H9 (cell line): ENCODE data around the gene MSI2. TPM values are rescaled to one million over a fixed set of nuclear protein-coding genes. Genes with fewer than 3 reads are reported as not detected.

Experiments used
- DNase-seq: peaks from one replicate; pipeline ENCODE4 v3.0.0-alpha.2; 2017
- H2AFZ ChIP-seq: one replicate; pipeline ENCODE4 v1.6.1; 2013; ENCODE audit warnings: mild to moderate bottlenecking, low read length, control low read depth, moderate library complexity
- H2AK5ac ChIP-seq: 2 replicates; pipeline ENCODE4 v1.6.1; 2013; ENCODE audit warnings: low read length, control low read depth, mixed read lengths; ENCODE audit not compliant: insufficient read length
- H2BK120ac ChIP-seq: one replicate; pipeline ENCODE4 v1.6.1; 2013; ENCODE audit warnings: low read depth, mild to moderate bottlenecking, low read length, control low read depth, inconsistent platforms; ENCODE audit not compliant: poor library complexity, severe bottlenecking
- H2BK12ac ChIP-seq: 2 replicates; pipeline ENCODE4 v1.6.1; 2013; ENCODE audit warnings: low read length, control low read depth, mixed read lengths, low read depth; ENCODE audit not compliant: insufficient read length
- H2BK15ac ChIP-seq: 2 replicates; pipeline ENCODE4 v1.6.1; 2013; ENCODE audit warnings: low read depth, low read length, control low read depth
- H2BK20ac ChIP-seq: one replicate; pipeline ENCODE4 v1.6.1; 2013; ENCODE audit warnings: low read depth, mild to moderate bottlenecking, low read length, control low read depth, inconsistent platforms; ENCODE audit not compliant: poor library complexity, severe bottlenecking
- H2BK5ac ChIP-seq: 2 replicates; pipeline ENCODE4 v1.6.1; 2013; ENCODE audit warnings: low read length, control low read depth, mixed read lengths; ENCODE audit not compliant: insufficient read length
- H3K14ac ChIP-seq: 2 replicates; pipeline ENCODE4 v1.6.1; 2013; ENCODE audit warnings: low read length, control low read depth; ENCODE audit not compliant: insufficient read depth
- H3K18ac ChIP-seq: 2 replicates; pipeline ENCODE4 v1.6.1; 2013; ENCODE audit warnings: low read depth, mild to moderate bottlenecking, mixed read lengths, low read length, control low read depth; ENCODE audit not compliant: insufficient read length
- H3K23ac ChIP-seq: 2 replicates; pipeline ENCODE4 v1.6.1; 2013; ENCODE audit warnings: low read length, control low read depth, mixed read lengths, low read depth; ENCODE audit not compliant: insufficient read length
- H3K23me2 ChIP-seq: 2 replicates; pipeline ENCODE4 v1.6.1; 2013; ENCODE audit warnings: low read depth, mild to moderate bottlenecking, mixed read lengths, low read length, control low read depth; ENCODE audit not compliant: insufficient read length, poor library complexity, severe bottlenecking
- H3K27ac ChIP-seq: 2 replicates; pipeline ENCODE4 v1.5.1; 2013; ENCODE audit warnings: low read length, control low read depth, mixed read lengths, low read depth; ENCODE audit not compliant: insufficient read length
- H3K27me3 ChIP-seq: 2 replicates; pipeline ENCODE4 v1.6.1; 2013; ENCODE audit warnings: low read length, control low read depth, inconsistent platforms; ENCODE audit not compliant: insufficient read depth
- H3K4ac ChIP-seq: 2 replicates; pipeline ENCODE4 v1.6.1; 2013; ENCODE audit warnings: low read depth, mild to moderate bottlenecking, control low read depth, inconsistent platforms, low read length, moderate library complexity
- H3K4me1 ChIP-seq: 2 replicates; pipeline ENCODE4 v1.6.1; 2013; ENCODE audit warnings: low read length, control low read depth, inconsistent platforms; ENCODE audit not compliant: insufficient read depth
- H3K4me2 ChIP-seq: 2 replicates; pipeline ENCODE4 v1.6.1; 2013; ENCODE audit warnings: low read length, control low read depth, mixed read lengths; ENCODE audit not compliant: insufficient read length, insufficient read depth
- H3K56ac ChIP-seq: 2 replicates; pipeline ENCODE4 v1.6.1; 2013; ENCODE audit warnings: low read depth, mild to moderate bottlenecking, mixed read lengths, low read length, control low read depth; ENCODE audit not compliant: insufficient read length
- H3K79me1 ChIP-seq: 2 replicates; pipeline ENCODE4 v1.6.1; 2013; ENCODE audit warnings: low read depth, mild to moderate bottlenecking, moderate library complexity, low read length, control low read depth, inconsistent platforms; ENCODE audit not compliant: insufficient read depth, poor library complexity, severe bottlenecking
- H3K79me2 ChIP-seq: 2 replicates; pipeline ENCODE4 v1.6.1; 2013; ENCODE audit warnings: low read length, control low read depth, inconsistent platforms; ENCODE audit not compliant: insufficient read depth
- H3K9ac ChIP-seq: 2 replicates; pipeline ENCODE4 v1.6.1; 2013; ENCODE audit warnings: low read length, control low read depth, mixed read lengths; ENCODE audit not compliant: insufficient read length; ENCODE audit errors: extremely low read depth
- H3K9me3 ChIP-seq: one replicate; pipeline ENCODE4 v1.6.1; 2013; ENCODE audit warnings: low read depth, low read length, inconsistent platforms; ENCODE audit not compliant: control insufficient read depth
- H3T11ph ChIP-seq: one replicate; pipeline ENCODE4 v1.6.1; 2013; ENCODE audit warnings: mild to moderate bottlenecking, low read length, control low read depth, inconsistent platforms
- H4K20me1 ChIP-seq: one replicate; pipeline ENCODE4 v1.6.1; 2013; ENCODE audit not compliant: control insufficient read depth, insufficient read length, insufficient read depth
- H4K5ac ChIP-seq: 2 replicates; pipeline ENCODE4 v1.6.1; 2013; ENCODE audit warnings: low read depth, mild to moderate bottlenecking, mixed read lengths, low read length, control low read depth; ENCODE audit not compliant: insufficient read length
- H4K8ac ChIP-seq: replicated peaks from 2 replicates; pipeline ENCODE4 v1.6.1; 2013; ENCODE audit warnings: low read length, control low read depth, mixed read lengths, low read depth; ENCODE audit not compliant: insufficient read length
- H4K91ac ChIP-seq: 2 replicates; pipeline ENCODE4 v1.6.1; 2013; ENCODE audit warnings: low read depth, mild to moderate bottlenecking, moderate library complexity, mixed read lengths, low read length, control low read depth; ENCODE audit not compliant: insufficient read length
- H3K27ac Mint-ChIP-seq, 3 experiments: 2 replicates in 2 of 3; 3 replicates in 1 of 3; pipeline ENCODE4 v1.8.0; 2020 to 2021; ENCODE audit warnings: mixed read lengths in 3 of 3, mild to moderate bottlenecking in 1 of 3, moderate library complexity in 1 of 3
- H3K27me3 Mint-ChIP-seq: 2 replicates; pipeline ENCODE4 v1.8.0; 2021; ENCODE audit warnings: low read depth, mild to moderate bottlenecking, moderate library complexity, mixed read lengths
- H3K36me3 Mint-ChIP-seq, 3 experiments: 2 replicates in 2 of 3; 3 replicates in 1 of 3; pipeline ENCODE4 v1.8.0; 2020 to 2021; ENCODE audit warnings: low read depth in 3 of 3, mixed read lengths in 3 of 3; ENCODE audit not compliant: insufficient read depth in 1 of 3
- H3K4me1 Mint-ChIP-seq, 2 experiments: 2 replicates each; pipeline ENCODE4 v1.8.0; 2020; ENCODE audit warnings: mixed read lengths in 2 of 2
- H3K4me3 Mint-ChIP-seq, 2 experiments: 2 replicates in 1 of 2; 3 replicates in 1 of 2; pipeline ENCODE4 v1.8.0; 2020 to 2021; ENCODE audit warnings: mild to moderate bottlenecking in 2 of 2, mixed read lengths in 2 of 2, moderate library complexity in 1 of 2
- H3K9me3 Mint-ChIP-seq, 2 experiments: 2 replicates in 1 of 2; 3 replicates in 1 of 2; pipeline ENCODE4 v1.8.0; 2020; ENCODE audit warnings: mild to moderate bottlenecking in 2 of 2, mixed read lengths in 2 of 2, moderate library complexity in 1 of 2
- WGBS: extraction: QIAGEN DNeasy Blood & Tissue Kit; methylation state at CpG from one replicate; pipeline ENCODE4 v1.1.7; 2013; ENCODE audit warnings: missing lambda C conversion rate, low lambda C conversion rate, mixed read lengths; ENCODE audit not compliant: insufficient read length; ENCODE audit errors: extremely low coverage; 5-methylcytosine and 5-hydroxymethylcytosine counted together
- total RNA-seq: library from RNA; stranded (reverse); gene quantifications from 2 replicates; pipeline ENCODE4 v1.2.1, GENCODE V29; 2021
- TF ChIP-seq, protein P1 (sequence below): fragments of 200-600 bp; sonication (generic); conservative IDR thresholded peaks from 3 replicates; pipeline ENCODE4 v1.8.0; 2021; ENCODE audit warnings: antibody characterized with exemption, mild to moderate bottlenecking

MSI2 gene
- total RNA-seq, 1 experiment from 2014 or later = 98.5 TPM

DNA sequence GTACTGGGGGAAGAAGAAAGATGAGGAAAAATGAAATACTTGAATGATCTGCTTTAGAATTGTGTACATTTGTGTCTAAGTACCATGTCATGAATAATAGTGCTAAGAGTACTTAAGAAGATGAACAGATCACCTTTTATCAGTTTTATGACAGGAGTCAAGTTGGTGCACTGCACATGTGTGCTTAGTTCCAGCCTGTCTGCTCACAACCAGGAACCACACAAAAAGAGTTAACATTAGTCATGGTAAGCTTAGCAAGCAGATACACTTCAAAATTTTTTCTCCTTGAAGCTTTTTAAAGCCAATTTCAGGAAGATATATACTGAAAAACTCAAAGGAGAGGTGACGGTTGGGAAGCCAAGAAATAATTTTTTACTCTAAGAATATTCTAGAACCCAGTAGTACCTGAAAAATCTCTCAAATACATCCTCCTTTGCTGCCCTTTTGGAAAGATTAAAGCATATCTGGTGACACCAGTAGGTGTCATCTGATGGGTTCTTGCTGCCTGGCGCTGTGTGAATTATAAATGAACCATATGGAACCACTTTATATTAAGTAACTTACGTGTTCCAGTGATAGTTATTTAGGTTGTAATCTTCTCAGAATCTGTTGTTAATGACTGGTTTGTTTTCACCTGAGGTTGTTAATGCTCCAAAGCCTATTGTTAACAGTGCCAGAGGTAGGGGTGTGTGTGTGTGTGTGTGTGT is 93.4 kb downstream of the MSI2 start:
- H2AK5ac ChIP-seq = no peak overlapping the region
- H3K9me3 Mint-ChIP-seq = no peaks in the 10 kb centered on the region
- no peak overlapping the region for H3K56ac ChIP-seq
- no peak overlapping the region for H3K14ac ChIP-seq
- H4K20me1 ChIP-seq = no peaks in the 10 kb centered on the region
- no peak overlapping the region for H3T11ph ChIP-seq
- no peak overlapping the region for H2BK12ac ChIP-seq
- no peaks in the 10 kb centered on the region; the same call in none of the 2 replicates for H3K27me3 Mint-ChIP-seq
- no peak overlapping the region for H3K9ac ChIP-seq
- no peak overlapping the region for H2BK120ac ChIP-seq
- no peaks in the 10 kb centered on the region for H3K23me2 ChIP-seq
- no peak overlapping the region for H3K4me3 Mint-ChIP-seq
- H3K4ac ChIP-seq = no peak overlapping the region
- H3K9me3 ChIP-seq = no peaks in the 10 kb centered on the region
- H4K8ac ChIP-seq = no peak overlapping the region
- H3K4me2 ChIP-seq = no peak overlapping the region
- no peak overlapping the region for H3K27ac Mint-ChIP-seq
- H3K23ac ChIP-seq = no peak overlapping the region
- H3K36me3 Mint-ChIP-seq = peaks cover 20 to 27% (median 25%) of the 10 kb centered on the region in 3 experiments; a peak in 6 of 7 replicates
- H2BK15ac ChIP-seq = no peak overlapping the region
- no peak overlapping the region for H3K27ac ChIP-seq
- no peaks in the 10 kb centered on the region for H3K79me1 ChIP-seq
- no peak overlapping the region for H2BK20ac ChIP-seq
- no CpG with 5 or more reads among the region's 3 CpGs for WGBS
- H3K79me2 ChIP-seq = no peaks in the 10 kb centered on the region
- no peak overlapping the region for H2AFZ ChIP-seq
- H3K4me1 Mint-ChIP-seq = peaks cover 9 to 19% of the 10 kb centered on the region in 2 experiments
- H4K5ac ChIP-seq = no peak overlapping the region
- DNase-seq = no peak
- H3K27me3 ChIP-seq = no peaks in the 10 kb centered on the region
- H3K4me1 ChIP-seq = no peaks in the 10 kb centered on the region
- no peak overlapping the region for H2BK5ac ChIP-seq
- no peak overlapping the region for H4K91ac ChIP-seq
- TF ChIP-seq, protein P1, sequence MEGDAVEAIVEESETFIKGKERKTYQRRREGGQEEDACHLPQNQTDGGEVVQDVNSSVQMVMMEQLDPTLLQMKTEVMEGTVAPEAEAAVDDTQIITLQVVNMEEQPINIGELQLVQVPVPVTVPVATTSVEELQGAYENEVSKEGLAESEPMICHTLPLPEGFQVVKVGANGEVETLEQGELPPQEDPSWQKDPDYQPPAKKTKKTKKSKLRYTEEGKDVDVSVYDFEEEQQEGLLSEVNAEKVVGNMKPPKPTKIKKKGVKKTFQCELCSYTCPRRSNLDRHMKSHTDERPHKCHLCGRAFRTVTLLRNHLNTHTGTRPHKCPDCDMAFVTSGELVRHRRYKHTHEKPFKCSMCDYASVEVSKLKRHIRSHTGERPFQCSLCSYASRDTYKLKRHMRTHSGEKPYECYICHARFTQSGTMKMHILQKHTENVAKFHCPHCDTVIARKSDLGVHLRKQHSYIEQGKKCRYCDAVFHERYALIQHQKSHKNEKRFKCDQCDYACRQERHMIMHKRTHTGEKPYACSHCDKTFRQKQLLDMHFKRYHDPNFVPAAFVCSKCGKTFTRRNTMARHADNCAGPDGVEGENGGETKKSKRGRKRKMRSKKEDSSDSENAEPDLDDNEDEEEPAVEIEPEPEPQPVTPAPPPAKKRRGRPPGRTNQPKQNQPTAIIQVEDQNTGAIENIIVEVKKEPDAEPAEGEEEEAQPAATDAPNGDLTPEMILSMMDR = no peak
- no peak overlapping the region for H3K18ac ChIP-seq
